T-helper 2 cell (primary cell): ENCODE measurements around the gene THSD4.

Experiments
- DNase-seq, 5 experiments: peaks; one replicate each; pipeline versions ENCODE4 v3.0.0 to v3.0.0-alpha.2; 2012 to 2022

Gene THSD4

DNA sequence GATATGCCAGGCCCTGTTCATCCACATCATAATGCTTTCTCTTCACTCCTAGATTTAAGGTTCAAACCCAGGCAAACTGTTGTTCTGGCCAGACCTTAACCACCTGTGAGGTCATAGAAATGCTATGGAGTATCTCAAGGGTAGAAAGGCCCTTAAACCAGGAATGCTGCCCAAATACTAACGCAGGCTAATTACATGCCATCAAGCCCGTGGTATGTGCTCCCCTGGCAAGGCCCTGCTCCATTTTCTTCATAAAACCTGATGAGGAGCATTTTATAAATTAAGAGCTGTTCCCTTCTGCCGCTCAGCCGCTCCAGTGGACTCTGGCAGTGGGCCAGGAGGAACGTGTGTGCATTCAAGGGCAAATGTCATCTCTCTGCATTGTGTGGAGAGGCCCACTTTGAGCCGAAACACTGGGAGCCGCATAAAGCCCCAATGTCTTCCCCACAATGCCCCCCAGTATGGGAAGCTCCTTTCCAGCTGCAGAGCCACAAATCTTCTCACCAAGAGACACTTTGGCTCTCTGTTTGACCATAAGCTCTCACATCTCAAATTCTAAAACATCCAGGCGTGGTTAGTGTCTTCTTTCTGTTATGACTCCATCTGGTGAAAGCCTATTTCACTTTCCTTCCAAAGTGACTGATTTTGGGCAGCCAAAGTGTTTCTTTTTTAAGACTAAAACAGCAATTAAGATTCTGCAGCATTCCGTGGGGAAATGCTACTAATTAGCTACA, 484.3 kb downstream of the THSD4 start:
- no peak for DNase-seq

DNA sequence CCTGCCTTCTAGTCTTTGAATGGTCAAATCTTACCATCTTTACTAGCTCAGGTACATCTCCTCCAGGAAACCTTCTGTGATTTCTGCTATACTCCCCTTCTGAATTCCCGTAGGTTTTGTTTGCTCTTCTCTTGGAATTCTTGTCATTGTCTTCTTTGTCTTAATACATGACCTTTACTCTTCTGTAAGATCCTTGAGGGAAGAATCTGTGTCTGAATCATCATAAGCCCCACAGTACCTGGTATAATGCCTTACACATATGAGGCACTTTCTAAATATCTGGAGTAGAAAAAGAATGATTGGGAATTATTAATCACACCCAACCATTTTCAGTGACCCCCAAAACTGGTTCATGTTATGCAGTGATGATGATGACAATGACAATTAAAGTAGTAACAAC, 485.0 kb downstream of the THSD4 start:
- no peak for DNase-seq

DNA sequence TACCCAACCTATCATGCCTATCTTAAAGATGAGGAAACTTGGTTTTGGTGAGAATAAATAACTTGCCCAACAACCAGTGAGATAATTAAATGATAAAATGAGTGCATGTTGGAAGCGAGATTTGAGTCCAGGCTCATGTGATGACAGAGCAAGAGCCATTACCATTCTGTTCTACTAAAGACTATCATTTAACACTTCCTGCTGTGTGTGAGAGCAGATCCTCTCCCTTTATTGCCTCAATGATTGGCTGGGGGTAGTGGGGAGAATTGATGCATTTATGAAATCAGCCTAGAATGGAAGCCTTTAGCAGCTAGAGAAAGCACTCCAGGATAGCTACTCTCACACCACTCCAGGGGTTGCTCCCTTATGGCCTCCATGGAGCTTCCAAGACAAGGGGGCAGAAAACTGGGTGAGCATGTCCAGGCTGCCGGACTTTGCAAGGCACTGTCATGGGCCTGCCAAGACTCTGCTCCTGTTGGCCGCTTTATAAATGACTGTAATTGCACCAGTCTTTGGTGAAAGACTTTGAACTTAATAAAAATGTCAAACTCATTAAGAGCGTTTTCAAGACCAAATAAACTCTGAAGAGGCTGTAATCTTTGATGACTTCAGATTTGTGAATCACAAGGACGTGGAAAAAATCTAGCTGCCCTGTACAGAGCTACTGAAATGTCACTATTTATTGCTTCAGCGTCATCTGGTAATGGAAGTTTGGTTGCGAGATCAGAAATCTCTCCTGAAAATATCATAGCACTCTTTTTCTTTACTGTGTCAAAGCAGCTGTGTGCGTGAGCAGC, 486.0 kb downstream of the THSD4 start:
- no peak for DNase-seq

GRCh38 chr15:71603379-71603778, 488.1 kb downstream of the THSD4 start:
- DNase-seq: no peak

DNA sequence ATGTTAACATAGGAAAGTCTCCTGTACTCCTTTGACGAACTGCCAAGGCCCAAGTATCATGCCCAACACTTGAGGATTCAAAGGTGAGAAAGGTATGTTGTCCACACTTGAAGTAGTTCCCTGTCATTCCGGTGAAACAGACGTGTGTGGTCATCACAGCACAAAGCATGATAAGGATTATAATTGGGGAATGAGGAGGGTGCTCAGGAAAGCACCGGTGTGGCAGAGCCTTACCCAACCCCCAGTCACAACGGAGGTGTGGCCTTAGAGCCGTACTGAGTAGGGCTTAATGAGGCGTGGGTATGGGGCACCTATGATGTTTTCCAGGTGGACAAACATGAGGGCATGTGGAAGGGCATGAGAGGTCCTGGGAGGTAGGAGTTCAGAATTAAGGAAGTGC, 492.1 kb downstream of the THSD4 start:
- no peak for DNase-seq

DNA sequence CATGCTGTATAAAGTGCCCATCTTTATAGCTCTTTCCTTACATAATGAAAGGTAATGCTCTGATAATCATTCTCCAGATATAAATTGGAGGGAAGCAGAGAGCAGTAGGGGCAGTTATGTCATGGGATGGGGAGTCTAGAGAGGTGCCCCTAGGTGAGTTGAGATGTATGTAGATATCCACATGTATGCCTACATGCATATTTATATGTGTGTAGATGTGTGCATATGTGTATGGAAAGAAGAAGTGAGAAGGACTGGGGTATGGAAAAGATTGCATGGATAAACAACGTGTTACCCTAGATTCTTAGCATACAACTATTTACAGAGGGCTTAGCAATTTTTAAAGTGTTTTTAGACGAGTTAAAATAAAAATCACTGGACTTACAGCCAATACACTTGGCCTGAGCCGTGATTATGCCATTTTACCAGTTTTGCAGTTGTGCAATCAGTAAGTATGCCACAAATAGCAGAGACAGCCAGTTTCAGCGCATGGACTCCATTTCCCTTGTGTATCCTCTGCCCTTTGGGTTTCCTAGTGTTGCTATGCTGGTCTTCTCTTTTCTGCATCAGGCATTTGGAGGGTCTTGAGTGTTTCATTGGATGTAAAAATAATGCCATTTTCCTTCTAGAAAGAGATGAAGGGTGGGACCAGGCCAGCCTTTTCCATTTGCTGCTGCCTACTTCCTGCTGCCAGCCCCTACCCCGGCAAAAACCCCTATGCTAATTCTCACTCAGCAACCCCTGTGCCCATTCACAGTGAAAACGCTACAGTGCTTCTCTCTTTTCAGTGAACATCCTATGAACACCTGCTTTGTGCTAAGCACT, 495.7 kb downstream of the THSD4 start:
- no peak for DNase-seq

DNA sequence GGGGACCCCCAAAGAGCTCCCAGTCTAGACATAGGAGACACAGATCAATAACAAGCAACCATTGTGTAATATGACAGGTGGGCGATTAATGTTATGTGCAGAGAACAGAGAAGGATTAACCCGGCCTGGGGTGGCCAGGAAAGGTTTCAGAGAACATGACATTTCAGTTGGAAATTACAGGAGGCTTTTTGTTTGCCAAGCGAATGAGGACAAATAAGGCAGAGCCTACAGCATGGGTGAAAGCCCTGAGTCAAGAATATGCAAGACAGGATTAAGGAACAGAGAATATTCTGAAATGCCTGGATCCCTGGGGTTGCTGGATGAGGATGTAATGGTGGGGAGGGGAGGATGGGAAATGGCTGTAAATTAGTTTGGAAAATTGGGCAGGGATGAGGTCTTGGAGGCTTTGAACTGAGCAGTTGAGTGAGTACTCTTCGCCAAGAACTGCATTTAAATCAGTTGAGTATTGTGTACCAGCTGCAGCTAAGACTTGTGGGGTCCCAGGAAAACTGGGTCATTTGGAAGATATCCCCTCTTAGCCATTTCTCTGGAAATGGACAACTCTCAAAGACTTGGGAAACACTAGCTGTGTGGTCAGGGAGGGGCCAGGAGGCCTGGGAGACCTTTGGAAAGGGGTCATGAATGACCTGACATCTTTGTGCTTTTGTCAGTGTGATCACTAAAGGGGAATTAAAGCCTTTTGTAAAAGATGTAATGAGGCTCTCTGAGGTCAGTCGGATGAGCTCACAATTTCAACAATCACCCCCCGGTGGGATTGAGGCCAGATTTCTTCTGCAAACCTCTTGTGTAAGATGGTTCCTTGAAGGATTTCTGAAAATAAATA, 496.5 kb downstream of the THSD4 start:
- no peak for DNase-seq

DNA sequence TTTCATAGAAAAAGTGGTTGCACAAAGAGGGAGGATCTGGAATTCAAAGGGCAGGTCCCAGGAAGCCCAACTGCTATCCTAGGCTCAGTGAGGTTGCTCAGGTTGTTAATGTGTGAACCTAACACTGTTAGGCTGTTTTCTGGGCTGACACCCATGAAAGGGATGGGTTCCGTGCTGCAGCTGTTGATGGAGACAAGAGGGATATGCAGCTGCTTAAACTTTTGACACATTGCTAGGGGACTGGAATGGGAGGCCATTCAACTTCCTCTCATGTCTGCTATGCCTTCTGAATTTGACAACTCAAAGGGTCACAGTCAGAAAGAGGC, 497.1 kb downstream of the THSD4 start:
- no peak for DNase-seq

DNA sequence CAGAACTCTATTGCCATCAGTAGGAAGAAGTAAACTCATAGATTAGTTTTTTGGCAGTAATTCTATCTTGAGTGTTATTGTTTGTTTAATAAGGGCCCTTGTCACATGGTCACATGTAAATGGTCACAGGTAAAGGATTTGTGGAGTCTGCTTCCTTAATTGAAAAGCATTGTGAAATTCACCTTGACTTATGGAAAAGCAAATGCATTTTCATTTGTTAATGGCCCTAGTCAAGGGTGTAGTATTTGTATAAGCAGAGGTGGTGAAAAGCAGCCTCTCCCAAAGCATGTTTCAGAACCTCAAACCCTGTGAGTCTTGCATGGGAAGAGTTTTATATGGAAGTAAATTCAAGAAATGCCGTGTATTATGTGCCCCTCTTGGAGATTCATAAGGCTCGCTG, 497.6 kb downstream of the THSD4 start:
- no peak for DNase-seq

GRCh38 chr15:71623111-71623510, 507.8 kb downstream of the THSD4 start:
- no peak for DNase-seq

DNA sequence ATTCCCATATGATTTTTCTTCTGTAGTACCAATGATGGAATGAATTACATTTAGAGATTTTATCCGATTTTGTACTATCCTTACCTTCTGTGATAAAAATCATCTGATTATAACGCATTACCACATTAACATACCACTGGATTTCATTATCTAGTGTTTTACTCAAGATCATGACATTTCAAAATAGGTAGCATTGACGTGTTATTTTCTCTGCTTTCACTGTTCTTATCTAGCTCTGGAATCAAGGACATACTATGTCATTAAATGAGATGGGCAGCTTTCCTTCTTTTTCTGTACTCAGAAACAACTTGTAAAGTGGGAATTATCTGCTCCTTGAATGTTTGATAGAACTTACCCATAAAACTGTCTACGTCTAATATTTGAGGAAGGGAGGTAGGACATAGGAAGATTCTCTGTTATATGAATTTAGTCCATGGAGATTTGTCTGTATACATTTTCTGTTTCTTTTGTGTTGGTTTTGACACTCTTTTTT, 511.4 kb downstream of the THSD4 start:
- no peak for DNase-seq

DNA sequence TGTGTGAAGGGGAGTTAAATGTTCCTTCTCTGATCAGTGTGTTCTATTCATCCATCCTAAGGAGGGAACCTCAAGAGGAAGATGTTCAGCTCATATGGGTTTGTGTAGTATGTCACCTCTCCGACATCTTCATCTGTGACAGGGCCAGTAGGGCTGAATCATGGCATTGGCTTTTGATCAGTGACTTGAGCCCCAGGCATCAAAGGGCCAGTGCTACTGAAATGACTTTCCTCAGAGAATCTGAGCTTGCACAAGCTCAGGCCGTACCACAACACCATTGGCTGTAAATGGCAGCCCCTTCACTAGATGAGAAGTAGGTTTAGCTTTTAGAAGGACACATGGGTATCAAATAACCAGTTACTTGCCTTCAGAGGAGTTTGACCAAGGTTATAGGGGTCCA, 511.9 kb downstream of the THSD4 start:
- DNase-seq: no peak

DNA sequence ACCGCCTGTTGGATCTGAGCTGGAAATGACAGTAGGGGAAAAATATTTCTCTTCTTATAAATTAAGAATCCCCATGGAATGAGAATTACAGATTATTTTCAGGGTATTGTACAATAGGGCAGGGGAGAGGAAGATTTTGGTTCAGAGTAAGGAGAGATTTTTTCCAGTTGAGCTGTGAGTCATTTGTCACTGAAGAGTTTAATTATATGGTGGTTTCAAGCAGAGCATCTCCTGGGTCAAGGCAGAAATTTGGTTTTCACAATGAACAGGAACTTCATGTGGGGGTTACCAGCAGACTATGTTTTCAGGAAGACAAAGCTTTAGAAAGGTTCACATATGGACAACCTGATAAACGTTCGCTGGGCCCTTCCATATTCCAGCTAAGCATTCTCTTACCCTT, 512.3 kb downstream of the THSD4 start:
- no peak for DNase-seq

DNA sequence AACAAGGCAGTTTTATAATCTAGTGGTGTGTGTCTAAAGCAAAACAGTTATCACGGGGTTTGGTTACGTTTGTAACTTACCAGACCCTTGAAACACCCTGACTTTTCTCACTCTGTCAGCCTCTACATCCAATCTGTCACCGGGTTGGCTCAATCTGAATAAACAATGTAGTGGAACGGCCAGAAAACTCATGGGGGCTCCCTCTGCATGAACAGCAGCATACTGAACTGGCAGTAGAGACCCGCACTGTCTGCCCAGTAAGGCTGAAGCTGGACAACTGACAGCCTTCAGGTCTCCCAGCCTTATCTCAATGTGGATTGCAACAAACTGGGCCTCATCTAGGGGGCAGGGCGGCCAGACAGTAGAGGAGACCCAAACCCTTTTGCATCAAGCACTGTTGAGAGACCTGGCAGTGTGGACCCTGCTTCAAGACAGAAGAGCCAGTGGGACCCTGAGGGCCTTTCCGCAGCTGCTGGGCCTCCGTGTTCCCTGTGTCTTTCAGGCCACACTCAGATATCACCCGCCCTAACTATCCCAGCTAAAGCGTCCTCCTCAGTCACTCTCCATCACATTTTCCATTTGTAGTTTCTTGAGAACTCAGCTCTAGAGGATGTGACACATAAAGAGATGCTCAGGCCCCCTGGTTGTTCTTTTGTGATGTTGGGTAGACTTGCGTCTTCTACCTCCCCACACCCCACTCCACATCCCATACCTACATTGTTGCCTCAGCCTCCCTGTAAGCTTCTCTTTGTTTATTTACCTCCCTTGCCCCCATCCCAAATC, 513.9 kb downstream of the THSD4 start:
- DNase-seq: no peak

DNA sequence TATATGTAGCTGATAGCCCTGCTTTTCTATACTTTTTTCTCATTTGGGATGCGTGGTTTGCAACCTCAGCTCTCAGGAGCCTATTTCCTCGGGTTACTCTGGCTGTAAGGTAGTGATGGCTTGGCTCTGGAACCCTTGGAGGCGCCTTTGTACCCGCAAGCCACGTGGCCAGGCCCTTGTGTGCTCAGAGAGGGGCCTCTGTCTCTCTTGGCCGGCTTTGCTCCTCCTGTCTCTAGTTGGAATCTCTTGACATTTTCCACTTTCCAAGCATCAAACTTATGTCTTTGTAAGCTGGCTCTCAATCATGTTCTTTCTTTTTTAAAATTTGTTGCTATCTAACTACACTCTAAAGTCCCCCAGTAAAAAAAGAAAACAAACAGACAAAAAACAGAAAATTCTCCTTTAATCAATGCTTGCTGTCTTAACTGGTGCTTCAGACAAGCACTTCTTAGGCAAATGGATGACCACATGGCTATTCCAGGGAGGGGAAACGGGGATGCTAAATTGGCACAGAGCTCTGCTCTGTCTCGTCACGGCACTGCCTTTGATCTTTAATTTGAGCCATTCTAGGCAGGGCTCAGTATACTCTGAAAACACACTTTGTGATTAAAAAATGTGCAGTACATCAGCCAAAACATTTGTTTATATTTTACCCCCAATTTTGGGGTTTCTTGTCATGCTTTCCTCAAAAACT, 514.7 kb downstream of the THSD4 start:
- DNase-seq: no peak

DNA sequence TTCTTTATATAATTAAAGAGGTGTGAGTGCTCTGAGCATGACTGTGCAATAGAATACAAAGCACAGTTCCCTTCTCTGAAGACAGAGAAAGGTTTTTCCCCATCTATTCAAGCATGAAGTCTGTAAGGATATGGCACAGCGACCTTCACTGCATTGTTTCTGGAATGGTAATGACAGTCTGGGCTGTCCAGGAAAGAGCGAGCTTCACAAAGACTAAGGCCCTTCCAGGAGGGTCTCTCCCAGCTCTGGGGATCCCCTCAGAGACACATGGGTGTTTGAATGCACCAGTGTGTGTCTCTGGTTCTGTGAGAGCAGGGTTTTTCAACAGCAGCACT, 515.2 kb downstream of the THSD4 start:
- DNase-seq: no peak

DNA sequence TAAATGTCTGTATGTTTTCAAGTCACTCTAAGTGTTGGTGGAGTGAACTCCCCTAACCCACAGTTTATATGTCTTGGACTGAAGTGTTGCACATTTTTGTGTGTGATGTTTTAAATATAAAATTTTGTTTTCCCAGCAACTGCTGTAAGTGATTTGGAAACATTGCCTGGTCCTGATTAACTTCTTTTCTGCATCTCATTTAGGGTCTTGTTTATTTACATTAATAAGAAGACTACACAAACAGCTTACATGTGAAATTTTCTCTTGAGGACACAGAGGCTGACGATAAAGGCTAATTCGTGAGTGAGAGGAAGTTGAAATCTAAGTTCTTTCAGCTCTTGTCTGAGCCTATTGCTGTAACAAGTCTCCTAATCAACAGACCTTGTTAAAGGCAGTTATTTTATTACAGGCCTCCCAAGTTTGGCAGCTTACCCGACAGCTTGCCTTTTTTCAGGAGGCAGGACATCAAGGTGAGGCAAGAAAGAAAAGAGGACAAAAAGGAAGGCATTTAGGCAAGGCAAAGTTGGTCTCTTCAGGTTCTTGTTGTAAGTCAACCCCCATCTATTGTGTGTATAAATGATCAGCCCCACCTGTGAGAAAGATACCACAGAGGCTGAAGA, 517.4 kb downstream of the THSD4 start:
- DNase-seq: no peak

DNA sequence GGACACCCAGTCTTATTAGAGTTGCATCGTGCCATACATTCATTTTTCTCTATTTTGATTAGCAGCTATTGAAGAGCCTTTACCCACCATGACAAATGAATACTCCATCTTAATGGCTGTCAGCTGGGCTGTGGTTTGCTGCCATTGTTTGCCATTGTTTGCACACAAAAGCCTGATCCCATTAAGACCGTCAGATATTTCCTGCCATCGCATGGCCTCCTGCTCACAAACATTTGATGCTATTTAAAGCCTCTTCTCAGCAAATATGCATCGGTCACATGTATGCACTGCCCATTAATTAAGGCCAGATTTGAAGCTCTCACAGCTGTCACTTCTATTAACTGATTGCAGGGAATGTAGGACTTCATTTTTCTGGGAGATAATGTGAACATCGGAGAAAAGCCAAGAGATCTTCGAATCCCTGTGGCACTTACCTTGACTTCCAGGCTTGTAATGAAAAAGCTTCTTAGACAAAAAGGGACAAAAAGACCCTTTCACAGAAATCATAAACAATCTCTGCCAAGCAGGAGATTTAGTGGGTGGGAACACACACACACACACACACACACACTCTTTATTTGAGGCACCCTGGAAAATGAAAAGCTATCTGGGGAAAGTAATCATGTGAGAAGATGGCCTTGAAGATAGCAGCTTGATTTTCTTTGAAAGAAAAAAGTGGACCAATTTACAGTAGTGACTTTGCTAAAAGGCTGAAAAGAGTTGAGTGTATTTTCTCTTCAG, 519.7 kb downstream of the THSD4 start:
- DNase-seq: no peak

DNA sequence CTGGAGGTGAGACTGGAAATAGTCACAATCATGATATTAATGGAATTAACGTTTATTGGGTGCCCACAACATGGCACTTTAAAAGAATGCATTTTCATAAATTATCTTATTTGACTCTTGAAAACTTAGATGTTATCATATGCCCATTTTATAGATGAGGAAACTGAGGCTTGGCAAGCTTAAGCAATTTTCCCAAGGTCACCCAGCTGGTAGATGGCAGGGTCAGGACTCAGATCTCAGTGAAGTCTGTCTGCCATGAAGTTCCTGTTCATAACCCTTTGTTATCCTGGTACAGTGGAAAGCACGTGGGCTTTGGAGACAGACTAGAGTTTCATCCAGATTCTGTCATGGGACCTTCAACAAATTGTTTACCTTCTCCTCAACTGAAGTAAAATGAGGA, 520.5 kb downstream of the THSD4 start:
- DNase-seq: no peak

- no peak for DNase-seq
These were observed 523.6 kb downstream of the THSD4 start for GRCh38 chr15:71638876-71639275.
